Ecto neural progenitor cell (in vitro differentiated cells): ENCODE measurements around the gene PCSK4.
"Not testable (repeated sequence)": the region's sequence is repeated elsewhere in the genome, so short reads cannot be mapped to it uniquely, and the experiment has no call there.

Experiments
- DNase-seq: peaks from one replicate; pipeline ENCODE4 v3.0.0-alpha.2; 2018; ENCODE audit warnings: low spot score

PCSK4 gene

GRCh38 chr19:1453525-1454364 is 36.4 kb downstream of the PCSK4 start:
- peak; percentile 72 for DNase-seq

GRCh38 chr19:1452802-1453524 is 37.2 kb downstream of the PCSK4 start:
- no peak for DNase-seq

- DNase-seq = peak; percentile 80
These were observed 38.0 kb downstream of the PCSK4 start for GRCh38 chr19:1451916-1452801.

GRCh38 chr19:1450735-1451731 is 39.1 kb downstream of the PCSK4 start:
- DNase-seq = no peak

GRCh38 chr19:1449467-1450442 is 40.4 kb downstream of the PCSK4 start, which contains the start of gene APC2:
APC2 (plus strand) TSS chr19:1450121; CDS start chr19:1453002, 2,881 bp downstream.
- DNase-seq = peak; percentile 92

- no peak for DNase-seq
These were observed 42.2 kb downstream of the PCSK4 start for GRCh38 chr19:1447944-1448343.

GRCh38 chr19:1447504-1447903 is 42.6 kb downstream of the PCSK4 start:
- DNase-seq = no peak

GRCh38 chr19:1446713-1447481 is 43.3 kb downstream of the PCSK4 start:
- peak; percentile 79 for DNase-seq

GRCh38 chr19:1445932-1446712 is 44.0 kb downstream of the PCSK4 start:
- peak; percentile 88 for DNase-seq

- peak; percentile 89 for DNase-seq
These were observed 44.8 kb downstream of the PCSK4 start for GRCh38 chr19:1445185-1445931.

- DNase-seq = no peak
These were observed 48.3 kb downstream of the PCSK4 start for GRCh38 chr19:1441677-1442438.

GRCh38 chr19:1441022-1441426 is 49.1 kb downstream of the PCSK4 start:
- DNase-seq = no peak

- DNase-seq = no peak
These were observed 49.7 kb downstream of the PCSK4 start for GRCh38 chr19:1440418-1440801.

- not testable (repeated sequence) for DNase-seq
These were observed 50.4 kb downstream of the PCSK4 start for GRCh38 chr19:1439525-1440417.

- DNase-seq = no peak
These were observed 51.2 kb downstream of the PCSK4 start for GRCh38 chr19:1438933-1439354.
